Ovary (tissue), 9 donors: ENCODE results near the gene NXNL1. TPM values are rescaled to one million over a fixed set of nuclear protein-coding genes. Genes with fewer than 3 reads are reported as not detected.

ENCODE experiments used
- DNase-seq, 5 donors: peaks; one replicate each; pipeline ENCODE4 v3.0.0-alpha.2; 2019 to 2020
- H3K27ac ChIP-seq, 2 donors: fragments of 200-600 bp; one replicate each; pipeline versions ENCODE4 v1.5.1 to v1.8.0; 2019 to 2022
- H3K27me3 ChIP-seq: fragments of 200-600 bp; one replicate; pipeline ENCODE4 v1.8.0; 2022
- H3K36me3 ChIP-seq: fragments of 200-600 bp; sonication (generic); one replicate; pipeline ENCODE4 v1.5.1; 2019
- H3K4me1 ChIP-seq: one replicate; pipeline ENCODE4 v1.8.1; 2013; ENCODE audit warnings: mild to moderate bottlenecking, moderate library complexity; ENCODE audit not compliant: insufficient read depth
- H3K4me3 ChIP-seq: fragments of 200-600 bp; sonication (generic); one replicate; pipeline ENCODE4 v1.5.1; 2017
- H3K9me3 ChIP-seq, 2 donors: fragments of 200-600 bp in 1 of 2; sonication (generic) in 1 of 2; one replicate each; pipeline versions ENCODE4 v1.5.1 to v1.8.1; 2013 to 2019; ENCODE audit warnings: mild to moderate bottlenecking in 1 of 2, moderate library complexity in 1 of 2
- CTCF ChIP-seq, 3 donors: fragments of 450-650 bp in 2 of 3; fragments of 200-600 bp in 1 of 3; IDR thresholded peaks; one replicate each; pipeline versions ENCODE4 v1.5.1 to v1.8.0; 2016 to 2022; ENCODE audit warnings: antibody characterized with exemption in 3 of 3, mild to moderate bottlenecking in 1 of 3
- EP300 ChIP-seq: sonication (generic); formaldehyde crosslinking; IDR thresholded peaks from one replicate; pipeline ENCODE4 v1.6.1; 2017; ENCODE audit warnings: antibody characterized with exemption
- POLR2A ChIP-seq: fragments of 450-650 bp; IDR thresholded peaks from one replicate; pipeline ENCODE4 v1.6.1; 2017; ENCODE audit warnings: antibody characterized with exemption, mild to moderate bottlenecking, moderate library complexity
- WGBS, 3 donors: extraction: QIAGEN DNeasy Blood & Tissue Kit in 1 of 3; methylation state at CpG; one replicate each; pipeline versions ENCODE4 v1.1.5 to v1.1.7; 2013 to 2017; 5-methylcytosine and 5-hydroxymethylcytosine counted together
- intact Hi-C, 4 donors: fragments of 100-400 bp; cut with DNase I; formaldehyde crosslinking; loops; one replicate each; pipeline versions ENCODE4 v1.11.0 to v1.15.1; 2022 to 2023
- polyA plus RNA-seq, 2 donors: library from polyadenylated mRNA; stranded (reverse); fragments of 200-250 nt in 1 of 2; fragments of 350-450 nt in 1 of 2; fragmentation: Illumina TruSeq in 1 of 2; extraction: RNeasy Lipid Tissue Mini Kit (QIAGEN cat#74804) in 1 of 2; gene quantifications; one replicate each; pipeline ENCODE4 v1.2.3, GENCODE V29; 2013 to 2014
- total RNA-seq, 7 donors: library from RNA; depleted of rRNA in 2 of 7; stranded (reverse); fragments of >200 nt in 2 of 7; fragmentation: NEBNext Ultra II Directional in 3 of 7; extraction: Animal tissue kit (Norgen Biotek cat#: 25700) in 3 of 7; gene quantifications; one replicate each; pipeline versions ENCODE4 v1.1.0 to v1.2.4, GENCODE V29; 2016 to 2023
- donor health status: DM: no; HTN: no; CAD: no; lungs with moderate emphysema.
- donor health status: DM: no; HTN: no; CAD: no.
- donor health status: Bipolar disorder and iron deficiency.
- donor health status: DM: yes; HTN: yes; CAD: no.
- donor health status: DM: no; HTN: no; CAD: no.
- donor health status: DM: yes; HTN: yes; CAD: no.

NXNL1 gene
- total and polyA plus RNA-seq, 9 donors: 0.11 TPM; not detected in 8

- intact Hi-C loops: no loop called here
- 4 to 13% (median 4%) methylated on average over 6 of the region's 6 CpGs for WGBS, 3 donors
- DNase-seq: no peak
- Histone ChIP-seq H3K9me3 (no peaks in the 10 kb centered on the region), H3K27me3 (no peaks in the 10 kb centered on the region), H3K36me3 (no peaks in the 10 kb centered on the region), H3K27ac (no peak overlapping the region), H3K4me1 (peaks cover 3% of the 10 kb centered on the region), H3K4me3 (no peak overlapping the region)
- TF ChIP-seq EP300: no peak
- TF ChIP-seq POLR2A: no peak
- no peak for TF ChIP-seq CTCF (IDR thresholded peaks at IDR 0.05)
These were observed 3.1 kb downstream of the NXNL1 start for GRCh38 chr19:17457616-17458015.

GRCh38 chr19:17456127-17456526 is 4.6 kb downstream of the NXNL1 start:
- Histone ChIP-seq H3K4me3 (no peak overlapping the region), H3K36me3 (no peaks in the 10 kb centered on the region), H3K4me1 (peaks cover 3% of the 10 kb centered on the region), H3K27me3 (no peaks in the 10 kb centered on the region), H3K9me3 (no peaks in the 10 kb centered on the region), H3K27ac (no peak overlapping the region)
- TF ChIP-seq POLR2A (no peak), EP300 (no peak), CTCF (IDR thresholded peaks at IDR 0.05) (no peak)
- 76 to 83% (median 78%) methylated on average over 11 of the region's 11 CpGs for WGBS, 3 donors
- intact Hi-C loops: no loop called here
- DNase-seq: no peak

GRCh38 chr19:17455308-17456123 is 5.2 kb downstream of the NXNL1 start:
- H3K27me3 ChIP-seq: no peaks in the 10 kb centered on the region
- TF ChIP-seq EP300 (no peak), CTCF (IDR thresholded peaks at IDR 0.05) (no peak), POLR2A (no peak)
- H3K4me3 ChIP-seq: no peak overlapping the region
- H3K27ac ChIP-seq: no peak overlapping the region
- H3K36me3 ChIP-seq: no peaks in the 10 kb centered on the region
- peaks cover 3% of the 10 kb centered on the region for H3K4me1 ChIP-seq
- intact Hi-C loops: no loop called here
- DNase-seq: no peak
- no peaks in the 10 kb centered on the region for H3K9me3 ChIP-seq
- WGBS, 3 donors: 19 to 26% (median 20%) methylated on average over 44 to 58 of the region's 58 CpGs

DNA sequence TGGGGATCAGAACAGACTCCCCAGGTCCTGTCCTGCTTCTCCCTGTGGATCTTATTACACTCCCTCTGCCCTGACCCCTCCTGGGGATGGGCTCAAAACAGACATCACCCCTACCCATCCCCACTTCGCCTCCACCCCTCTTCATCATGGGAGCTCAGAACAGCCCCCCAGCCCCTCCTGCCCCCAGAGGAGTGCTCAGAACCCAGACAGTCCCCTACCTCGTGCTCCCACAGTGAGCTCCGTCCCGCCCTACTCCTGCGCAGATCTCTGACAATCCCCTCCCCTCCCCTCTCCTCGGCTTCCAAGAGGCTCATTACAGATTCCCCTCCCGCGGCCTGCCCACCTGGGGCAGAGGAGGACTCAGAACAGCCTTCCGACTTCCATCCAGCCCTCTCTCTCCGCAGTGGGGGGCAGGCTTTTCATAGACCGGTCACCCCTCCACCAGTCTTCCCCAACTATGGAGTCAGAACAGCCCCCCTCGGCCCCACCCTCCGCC is 6.1 kb downstream of the NXNL1 start:
- TF ChIP-seq POLR2A: no peak
- TF ChIP-seq CTCF (IDR thresholded peaks at IDR 0.05): no peak
- no peak for TF ChIP-seq EP300
- DNase-seq: no peak
- peaks cover 3% of the 10 kb centered on the region for H3K4me1 ChIP-seq
- no peaks in the 10 kb centered on the region for H3K27me3 ChIP-seq
- no peak overlapping the region for H3K4me3 ChIP-seq
- no peak overlapping the region for H3K27ac ChIP-seq
- intact Hi-C loops: no loop called here
- H3K36me3 ChIP-seq: no peaks in the 10 kb centered on the region
- WGBS, 3 donors: 3 to 5% (median 4%) methylated on average over 13 of the region's 13 CpGs
- no peaks in the 10 kb centered on the region for H3K9me3 ChIP-seq
